Loucy (cell line): Measurements from ENCODE around the gene CDC37L1.

Source experiments
- H2AFZ ChIP-seq: fragments of 200-600 bp; sonication (generic); 2 replicates; pipeline ENCODE4 v1.6.0; 2016; ENCODE audit warnings: antibody characterized with exemption, mild to moderate bottlenecking, low read length, moderate library complexity
- H3F3A ChIP-seq: fragments of 200-600 bp; 2 replicates; pipeline ENCODE4 v1.6.0; 2016; ENCODE audit warnings: antibody characterized with exemption, low read depth, mild to moderate bottlenecking
- H3K27me3 ChIP-seq: fragments of 200-600 bp; sonication (generic); 2 replicates; pipeline ENCODE4 v1.6.1; 2014; ENCODE audit warnings: low read length, mild to moderate bottlenecking; ENCODE audit not compliant: insufficient read depth, poor library complexity, severe bottlenecking
- H3K36me3 ChIP-seq: fragments of 200-600 bp; sonication (generic); 2 replicates; pipeline ENCODE4 v1.6.1; 2016; ENCODE audit warnings: low read length; ENCODE audit not compliant: insufficient read depth
- H3K4me1 ChIP-seq: fragments of 200-600 bp; sonication (generic); 2 replicates; pipeline ENCODE4 v1.5.1; 2014; ENCODE audit warnings: low read length, mild to moderate bottlenecking; ENCODE audit not compliant: insufficient read depth, poor library complexity, severe bottlenecking
- H3K4me2 ChIP-seq: fragments of 200-600 bp; sonication (generic); 2 replicates; pipeline ENCODE4 v1.6.0; 2014; ENCODE audit warnings: antibody characterized with exemption, low read length, low read depth, mild to moderate bottlenecking; ENCODE audit not compliant: poor library complexity, severe bottlenecking
- H3K4me3 ChIP-seq: fragments of 200-600 bp; sonication (generic); 2 replicates; pipeline ENCODE4 v1.5.1; 2014; ENCODE audit warnings: low read length, mild to moderate bottlenecking, mixed read lengths; ENCODE audit not compliant: poor library complexity, severe bottlenecking
- H3K79me2 ChIP-seq: fragments of 200-600 bp; sonication (generic); 2 replicates; pipeline ENCODE4 v1.6.1; 2014; ENCODE audit warnings: low read length; ENCODE audit not compliant: insufficient read depth
- H3K9ac ChIP-seq: fragments of 200-600 bp; sonication (generic); 2 replicates; pipeline ENCODE4 v1.6.0; 2014; ENCODE audit warnings: mild to moderate bottlenecking, low read depth, low read length, moderate library complexity; ENCODE audit not compliant: poor library complexity, severe bottlenecking
- H3K9me2 ChIP-seq: fragments of 200-600 bp; sonication (generic); replicated peaks from 2 replicates; pipeline ENCODE4 v1.6.1; 2016; ENCODE audit warnings: low read depth, low read length, mixed read lengths
- H3K9me3 ChIP-seq: fragments of 200-600 bp; sonication (generic); 2 replicates; pipeline ENCODE4 v1.6.1; 2014; ENCODE audit warnings: mild to moderate bottlenecking, antibody characterized with exemption, low read length, low read depth; ENCODE audit not compliant: insufficient read depth
- H4K20me1 ChIP-seq: fragments of 200-600 bp; sonication (generic); 2 replicates; pipeline ENCODE4 v1.6.0; 2014; ENCODE audit warnings: antibody characterized with exemption, low read length, mild to moderate bottlenecking; ENCODE audit not compliant: insufficient read depth, poor library complexity, severe bottlenecking
- EZH2phosphoT487 ChIP-seq: fragments of 200-600 bp; IDR thresholded peaks from 2 replicates; pipeline ENCODE4 v1.6.1; 2018; ENCODE audit warnings: antibody characterized with exemption, mild to moderate bottlenecking, moderate library complexity, borderline replicate concordance
- TF ChIP-seq, protein P1 (sequence below): fragments of 200-600 bp; sonication (generic); conservative IDR thresholded peaks from 2 replicates; pipeline ENCODE4 v1.5.1; 2014; ENCODE audit warnings: mild to moderate bottlenecking, antibody characterized with exemption, low read length

The CDC37L1 gene

DNA sequence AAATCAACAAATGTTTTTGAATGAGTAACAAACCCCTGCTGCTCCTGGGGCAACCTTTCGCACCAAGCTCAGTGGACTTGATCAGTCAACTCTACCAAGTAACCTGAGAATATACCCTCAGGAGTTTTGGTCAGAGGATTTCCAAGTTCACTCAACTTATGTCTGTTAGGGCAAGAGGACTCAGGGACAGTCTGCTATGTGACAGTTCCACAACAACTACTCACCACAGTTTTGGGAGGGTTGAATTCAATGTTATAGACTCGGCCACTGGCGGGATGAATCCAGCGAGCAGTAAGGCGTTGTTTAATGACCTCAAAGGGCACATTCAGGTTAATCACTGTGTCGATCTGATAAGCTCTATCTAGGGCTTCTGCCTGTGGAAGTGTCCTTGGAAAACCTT, 39.5 kb downstream of the CDC37L1 start:
- Histone ChIP-seq H4K20me1 (no peaks in the 10 kb centered on the region), H3K79me2 (no peaks in the 10 kb centered on the region), H3K36me3 (peaks cover 64% of the 10 kb centered on the region; the same call in 1 of the 2 replicates), H3K9ac (no peak overlapping the region), H3K27me3 (no peaks in the 10 kb centered on the region), H3K4me1 (no peaks in the 10 kb centered on the region), H3F3A (no peaks in the 10 kb centered on the region; the same call in 1 of the 2 replicates), H3K4me2 (no peak overlapping the region), H3K9me3 (no peaks in the 10 kb centered on the region), H3K4me3 (no peak overlapping the region), H2AFZ (no peak overlapping the region), H3K9me2 (no peaks in the 10 kb centered on the region)
- TF ChIP-seq, protein P1, sequence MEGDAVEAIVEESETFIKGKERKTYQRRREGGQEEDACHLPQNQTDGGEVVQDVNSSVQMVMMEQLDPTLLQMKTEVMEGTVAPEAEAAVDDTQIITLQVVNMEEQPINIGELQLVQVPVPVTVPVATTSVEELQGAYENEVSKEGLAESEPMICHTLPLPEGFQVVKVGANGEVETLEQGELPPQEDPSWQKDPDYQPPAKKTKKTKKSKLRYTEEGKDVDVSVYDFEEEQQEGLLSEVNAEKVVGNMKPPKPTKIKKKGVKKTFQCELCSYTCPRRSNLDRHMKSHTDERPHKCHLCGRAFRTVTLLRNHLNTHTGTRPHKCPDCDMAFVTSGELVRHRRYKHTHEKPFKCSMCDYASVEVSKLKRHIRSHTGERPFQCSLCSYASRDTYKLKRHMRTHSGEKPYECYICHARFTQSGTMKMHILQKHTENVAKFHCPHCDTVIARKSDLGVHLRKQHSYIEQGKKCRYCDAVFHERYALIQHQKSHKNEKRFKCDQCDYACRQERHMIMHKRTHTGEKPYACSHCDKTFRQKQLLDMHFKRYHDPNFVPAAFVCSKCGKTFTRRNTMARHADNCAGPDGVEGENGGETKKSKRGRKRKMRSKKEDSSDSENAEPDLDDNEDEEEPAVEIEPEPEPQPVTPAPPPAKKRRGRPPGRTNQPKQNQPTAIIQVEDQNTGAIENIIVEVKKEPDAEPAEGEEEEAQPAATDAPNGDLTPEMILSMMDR, result no peak
- TF ChIP-seq EZH2phosphoT487, result no peak

DNA sequence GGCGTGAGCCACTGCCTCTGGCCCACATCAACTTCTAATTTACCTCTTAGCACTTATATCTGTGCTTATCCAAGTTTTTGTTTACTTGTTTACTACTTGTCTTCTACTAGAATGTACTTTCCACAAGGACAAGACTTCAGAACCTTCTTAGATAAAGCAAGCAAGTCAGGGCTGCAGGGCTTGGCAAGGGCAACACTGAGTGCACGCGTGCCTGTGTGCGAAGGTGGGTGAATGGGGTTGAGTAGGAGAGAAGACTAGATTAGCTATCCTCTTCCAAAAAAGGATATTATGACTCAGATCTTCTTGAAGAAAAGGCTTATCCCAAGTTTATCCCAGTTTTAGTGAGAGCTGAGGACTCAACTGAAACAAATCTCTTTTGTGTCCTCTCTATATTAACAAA, 42.4 kb downstream of the CDC37L1 start:
- no peak overlapping the region for H3K4me3 ChIP-seq
- H3F3A ChIP-seq, result no peaks in the 10 kb centered on the region
- 0 out of 2 replicates have a peak, but pooled peaks cover 5% of the 10 kb centered on the region for H3K79me2 ChIP-seq
- no peak overlapping the region for H3K4me2 ChIP-seq
- H3K9me3 ChIP-seq, result no peaks in the 10 kb centered on the region
- peaks cover 4% of the 10 kb centered on the region for H4K20me1 ChIP-seq
- H3K9ac ChIP-seq, result no peak overlapping the region
- peaks cover 47% of the 10 kb centered on the region; the same call in 1 of the 2 replicates for H3K36me3 ChIP-seq
- no peak overlapping the region for H2AFZ ChIP-seq
- no peaks in the 10 kb centered on the region for H3K27me3 ChIP-seq
- H3K9me2 ChIP-seq, result no peaks in the 10 kb centered on the region
- TF ChIP-seq, protein P1, result no peak
- no peak for TF ChIP-seq EZH2phosphoT487
- no peaks in the 10 kb centered on the region for H3K4me1 ChIP-seq

DNA sequence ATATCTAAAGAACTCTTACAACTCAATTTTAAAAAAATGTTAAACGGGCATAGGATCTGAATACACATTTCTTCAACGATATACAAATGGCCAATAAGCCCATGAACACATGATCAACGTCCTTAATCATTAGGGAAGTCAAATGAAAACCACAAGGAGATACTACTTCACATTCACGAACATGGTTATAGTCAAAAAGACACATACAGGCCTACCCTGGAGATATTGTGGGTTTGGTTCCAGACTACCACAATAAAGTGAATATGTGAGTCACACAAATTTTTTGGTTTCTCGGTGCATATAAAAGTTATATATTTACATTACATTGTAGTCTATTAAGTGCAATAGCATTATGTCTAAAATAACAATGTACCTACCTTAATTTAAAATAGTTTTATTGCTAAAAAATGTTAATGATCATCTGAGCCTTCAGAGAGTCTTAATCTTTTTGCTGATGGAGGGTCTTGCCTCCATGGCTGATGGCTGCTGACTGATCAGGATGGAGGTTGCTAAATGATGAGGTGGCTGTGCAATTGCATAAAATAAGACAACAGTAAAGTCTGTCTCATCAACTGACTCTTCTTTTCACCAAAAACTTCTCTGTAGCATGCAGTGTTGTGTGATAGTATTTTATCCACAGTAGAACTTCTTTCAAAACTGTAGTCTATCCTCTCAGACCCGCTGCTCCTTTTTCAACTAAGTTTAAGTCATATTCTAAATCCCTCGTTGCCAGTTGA, 46.5 kb downstream of the CDC37L1 start:
- Histone ChIP-seq H3K9ac (no peak overlapping the region), H2AFZ (no peak overlapping the region), H3K9me2 (no peaks in the 10 kb centered on the region), H3K9me3 (no peaks in the 10 kb centered on the region), H3F3A (no peaks in the 10 kb centered on the region), H3K4me3 (no peak overlapping the region), H3K4me2 (no peak overlapping the region), H3K27me3 (no peaks in the 10 kb centered on the region), H3K79me2 (peaks cover 22% of the 10 kb centered on the region), H3K36me3 (peaks cover 14% of the 10 kb centered on the region; the same call in 1 of the 2 replicates), H3K4me1 (no peaks in the 10 kb centered on the region), H4K20me1 (peaks cover 4% of the 10 kb centered on the region)
- no peak for TF ChIP-seq EZH2phosphoT487
- TF ChIP-seq, protein P1, result no peak
